Prostate gland (tissue), 2 donors: Measurements from ENCODE around the gene ARHGEF17.

Experiments used
- CTCF ChIP-seq, 4 experiments: fragments of 200-600 bp in 2 of 4; fragments of 450-650 bp in 2 of 4; sonication (generic) in 2 of 4; IDR thresholded peaks; 1 replicate in 3 of 4; 2 replicates in 1 of 4; pipeline ENCODE4 v1.5.1; 2016 to 2019; ENCODE audit warnings: antibody characterized with exemption in 4 of 4, mild to moderate bottlenecking in 2 of 4, moderate library complexity in 2 of 4
- POLR2A ChIP-seq: fragments of 450-650 bp; IDR thresholded peaks from one replicate; pipeline ENCODE4 v1.6.1; 2016; ENCODE audit warnings: antibody characterized with exemption, mild to moderate bottlenecking

GRCh38 chr11:73410627-73411026 lies 102.6 kb downstream of the ARHGEF17 start:
- TF ChIP-seq CTCF (IDR thresholded peaks at IDR 0.05): no peak
- no peak for TF ChIP-seq POLR2A
